ENCODE data around the gene PDIA5.

The PDIA5 gene

DNA sequence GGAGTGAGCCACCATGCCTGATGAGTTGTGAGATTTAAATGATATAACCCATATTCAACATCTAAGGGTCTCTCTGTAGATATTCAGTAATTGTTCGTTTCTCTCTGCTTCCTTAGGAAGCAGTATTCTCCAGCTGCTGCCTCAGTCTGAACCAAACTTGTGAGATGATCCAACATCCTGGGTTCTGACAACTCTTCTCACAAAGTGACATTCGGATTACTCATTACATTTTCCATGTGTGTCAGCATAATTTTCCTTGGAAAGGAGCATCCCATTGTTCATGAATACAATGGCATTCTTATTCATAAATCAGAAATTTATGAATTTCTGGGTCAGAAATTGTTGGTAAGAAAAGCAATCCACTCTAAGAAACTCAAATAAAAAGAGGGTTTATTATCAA, 119.9 kb downstream of the PDIA5 start:
- no peak overlapping the region for H3K4me3 ChIP-seq (ENCODE audit: low read depth, low read length)
- in situ Hi-C loops (cut with HindIII; ENCODE audit: low sequenced_read_pairs): no loop called here
- TF ChIP-seq, protein P1, sequence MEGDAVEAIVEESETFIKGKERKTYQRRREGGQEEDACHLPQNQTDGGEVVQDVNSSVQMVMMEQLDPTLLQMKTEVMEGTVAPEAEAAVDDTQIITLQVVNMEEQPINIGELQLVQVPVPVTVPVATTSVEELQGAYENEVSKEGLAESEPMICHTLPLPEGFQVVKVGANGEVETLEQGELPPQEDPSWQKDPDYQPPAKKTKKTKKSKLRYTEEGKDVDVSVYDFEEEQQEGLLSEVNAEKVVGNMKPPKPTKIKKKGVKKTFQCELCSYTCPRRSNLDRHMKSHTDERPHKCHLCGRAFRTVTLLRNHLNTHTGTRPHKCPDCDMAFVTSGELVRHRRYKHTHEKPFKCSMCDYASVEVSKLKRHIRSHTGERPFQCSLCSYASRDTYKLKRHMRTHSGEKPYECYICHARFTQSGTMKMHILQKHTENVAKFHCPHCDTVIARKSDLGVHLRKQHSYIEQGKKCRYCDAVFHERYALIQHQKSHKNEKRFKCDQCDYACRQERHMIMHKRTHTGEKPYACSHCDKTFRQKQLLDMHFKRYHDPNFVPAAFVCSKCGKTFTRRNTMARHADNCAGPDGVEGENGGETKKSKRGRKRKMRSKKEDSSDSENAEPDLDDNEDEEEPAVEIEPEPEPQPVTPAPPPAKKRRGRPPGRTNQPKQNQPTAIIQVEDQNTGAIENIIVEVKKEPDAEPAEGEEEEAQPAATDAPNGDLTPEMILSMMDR (IDR thresholded peaks at IDR 0.05; ENCODE audit: low read depth, low read length): no peak
- DNase-seq (ENCODE audit: low read depth, low spot score): no peak

DNA sequence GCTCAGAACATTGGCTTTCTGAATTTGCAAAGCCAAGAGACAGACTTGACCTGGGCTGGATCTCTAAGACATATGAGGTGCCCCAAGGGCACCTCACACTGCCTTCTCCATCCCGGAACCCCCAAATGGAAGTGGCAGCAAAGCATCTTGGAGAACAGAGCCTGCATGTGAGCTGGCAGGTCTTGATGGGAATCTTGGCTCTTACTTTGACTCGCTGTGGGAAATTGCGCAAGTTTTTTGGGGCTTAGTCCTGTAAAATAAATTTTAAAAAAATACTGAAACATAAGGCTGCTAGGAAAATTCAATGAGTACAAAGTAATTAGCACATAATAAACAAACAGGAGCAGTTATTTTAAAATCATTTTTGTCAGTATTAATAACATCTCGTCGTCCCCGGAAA, 121.2 kb downstream of the PDIA5 start:
- TF ChIP-seq, protein P1 (IDR thresholded peaks at IDR 0.05; ENCODE audit: low read depth, low read length): no peak
- H3K4me3 ChIP-seq (ENCODE audit: low read depth, low read length): no peak overlapping the region
- DNase-seq (ENCODE audit: low read depth, low spot score): no peak
- in situ Hi-C loops (cut with HindIII; ENCODE audit: low sequenced_read_pairs): no loop called here

DNA sequence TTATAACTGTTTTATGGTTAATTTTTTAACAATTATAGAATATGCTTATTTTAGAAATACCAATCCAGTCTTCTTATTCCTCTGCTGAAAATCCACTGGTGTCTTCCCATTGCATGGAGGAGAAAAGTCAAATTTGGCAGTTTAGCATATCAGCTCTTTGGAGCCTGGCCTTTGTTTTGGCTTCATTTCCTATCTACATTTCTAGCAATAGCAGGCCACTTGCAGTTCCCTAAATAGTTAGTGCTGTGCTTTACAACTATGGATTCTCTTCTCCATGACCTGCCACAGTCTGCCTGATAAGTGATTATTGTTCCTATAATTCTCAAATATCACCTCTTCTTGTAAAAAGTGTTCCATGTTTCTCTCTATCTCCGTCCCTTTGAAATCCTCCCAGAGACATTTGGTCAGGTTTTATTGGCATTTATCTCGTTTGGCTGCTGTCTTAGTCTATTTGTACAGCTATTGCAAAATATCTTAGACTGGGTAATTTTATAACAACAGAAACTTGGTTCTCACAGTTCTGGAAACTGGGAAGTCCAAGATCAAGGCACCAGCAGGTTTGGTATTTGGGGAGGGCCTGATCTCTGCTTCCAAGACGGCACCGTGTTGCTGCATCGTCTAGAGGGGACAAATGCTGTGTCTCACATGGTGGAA, 126.8 kb downstream of the PDIA5 start:
- TF ChIP-seq, protein P1 (IDR thresholded peaks at IDR 0.05; ENCODE audit: low read depth, low read length): no peak
- in situ Hi-C loops (cut with HindIII; ENCODE audit: low sequenced_read_pairs): no loop called here
- DNase-seq (ENCODE audit: low read depth, low spot score): no peak
- no peak overlapping the region for H3K4me3 ChIP-seq (ENCODE audit: low read depth, low read length)

DNA sequence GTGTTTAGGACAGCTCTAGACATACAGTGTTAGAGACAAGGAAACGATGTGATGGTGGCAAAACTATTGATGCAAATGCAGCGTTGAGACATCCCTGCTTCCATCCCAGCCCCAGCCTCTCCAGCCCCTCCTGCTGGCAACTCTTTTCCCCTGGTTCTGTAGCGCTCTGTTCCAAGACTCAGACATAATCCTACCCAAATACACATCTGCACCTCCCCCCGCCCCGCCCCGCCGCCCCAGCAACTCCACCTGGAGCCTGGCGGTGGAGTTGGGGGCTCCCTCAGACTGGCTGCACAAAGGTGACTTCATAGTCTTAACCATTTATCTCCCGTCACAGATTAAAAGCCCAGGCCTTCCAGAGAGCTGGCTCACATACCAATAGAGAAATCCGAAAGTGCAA, 127.7 kb downstream of the PDIA5 start:
- TF ChIP-seq, protein P1 (IDR thresholded peaks at IDR 0.05; ENCODE audit: low read depth, low read length): peak; percentile 60
- no peak overlapping the region for H3K4me3 ChIP-seq (ENCODE audit: low read depth, low read length)
- in situ Hi-C loops (cut with HindIII; ENCODE audit: low sequenced_read_pairs): no loop called here
- DNase-seq (ENCODE audit: low read depth, low spot score): peak; percentile 13

DNA sequence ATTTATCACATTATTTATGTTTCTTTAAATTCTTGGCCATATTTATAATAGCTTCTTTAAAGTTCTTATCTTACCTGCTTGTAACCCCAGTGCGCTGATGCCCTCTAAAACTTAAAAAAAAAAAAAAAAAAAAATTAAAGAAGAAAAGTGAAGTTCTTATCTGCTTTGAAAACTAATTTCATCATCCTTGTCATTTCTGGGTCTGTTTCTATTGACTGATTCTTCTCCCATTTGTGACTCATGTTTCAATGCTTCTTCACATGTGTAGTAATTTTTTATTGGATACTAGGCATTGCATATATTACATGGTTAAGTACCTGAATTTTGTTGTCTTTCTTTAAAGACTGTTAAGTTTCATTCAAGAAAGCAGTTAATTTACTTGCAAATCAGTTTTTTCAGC, 131.5 kb downstream of the PDIA5 start:
- in situ Hi-C loops (cut with HindIII; ENCODE audit: low sequenced_read_pairs): no loop called here
- no peak for DNase-seq (ENCODE audit: low read depth, low spot score)
- TF ChIP-seq, protein P1 (IDR thresholded peaks at IDR 0.05; ENCODE audit: low read depth, low read length): no peak
- H3K4me3 ChIP-seq (ENCODE audit: low read depth, low read length): no peak overlapping the region

DNA sequence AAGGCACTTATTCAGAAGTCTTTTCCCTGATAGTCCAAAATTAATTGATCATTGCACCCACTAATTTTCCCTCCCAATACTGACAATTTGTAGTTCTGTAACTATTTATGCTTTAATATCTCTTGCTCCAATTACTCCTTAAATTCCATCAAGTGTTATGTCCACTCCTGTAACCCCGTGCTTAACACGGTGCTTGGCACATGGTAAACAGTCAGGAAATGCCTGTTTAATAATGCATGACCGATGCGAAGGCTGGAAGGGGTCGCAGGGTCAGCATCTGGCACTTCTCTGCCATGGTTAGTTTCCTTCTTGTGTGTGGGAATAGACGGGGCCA, 134.4 kb downstream of the PDIA5 start:
- TF ChIP-seq, protein P1 (IDR thresholded peaks at IDR 0.05; ENCODE audit: low read depth, low read length): no peak
- in situ Hi-C loops (cut with HindIII; ENCODE audit: low sequenced_read_pairs): no loop called here
- no peak for DNase-seq (ENCODE audit: low read depth, low spot score)
- peak overlapping the region; percentile 77 for H3K4me3 ChIP-seq (ENCODE audit: low read depth, low read length)

Measured in astrocyte of the spinal cord (primary cell).